ENCODE measurements around the gene PRRC2B. TPM values are rescaled to one million over a fixed set of nuclear protein-coding genes. Genes with fewer than 3 reads are reported as not detected.

Gene PRRC2B
- total RNA-seq, 1 experiment from 2014 or later: 41.1 TPM

GRCh38 chr9:131524665-131525315 lies 130.9 kb downstream of the PRRC2B start:
- Histone ChIP-seq H3K27me3 (replicated peaks) (no peaks in the 10 kb centered on the region), H3K27ac (no peak overlapping the region), H3K9me3 (replicated peaks) (no peaks in the 10 kb centered on the region), H3K36me3 (peaks cover 93% of the 10 kb centered on the region), H3K4me1 (replicated peaks) (peaks cover 4% of the 10 kb centered on the region), H3K4me3 (no peak overlapping the region)
- no peak for DNase-seq (ENCODE audit: low read depth in 1 of 2, low spot score in 2 of 2)

DNA sequence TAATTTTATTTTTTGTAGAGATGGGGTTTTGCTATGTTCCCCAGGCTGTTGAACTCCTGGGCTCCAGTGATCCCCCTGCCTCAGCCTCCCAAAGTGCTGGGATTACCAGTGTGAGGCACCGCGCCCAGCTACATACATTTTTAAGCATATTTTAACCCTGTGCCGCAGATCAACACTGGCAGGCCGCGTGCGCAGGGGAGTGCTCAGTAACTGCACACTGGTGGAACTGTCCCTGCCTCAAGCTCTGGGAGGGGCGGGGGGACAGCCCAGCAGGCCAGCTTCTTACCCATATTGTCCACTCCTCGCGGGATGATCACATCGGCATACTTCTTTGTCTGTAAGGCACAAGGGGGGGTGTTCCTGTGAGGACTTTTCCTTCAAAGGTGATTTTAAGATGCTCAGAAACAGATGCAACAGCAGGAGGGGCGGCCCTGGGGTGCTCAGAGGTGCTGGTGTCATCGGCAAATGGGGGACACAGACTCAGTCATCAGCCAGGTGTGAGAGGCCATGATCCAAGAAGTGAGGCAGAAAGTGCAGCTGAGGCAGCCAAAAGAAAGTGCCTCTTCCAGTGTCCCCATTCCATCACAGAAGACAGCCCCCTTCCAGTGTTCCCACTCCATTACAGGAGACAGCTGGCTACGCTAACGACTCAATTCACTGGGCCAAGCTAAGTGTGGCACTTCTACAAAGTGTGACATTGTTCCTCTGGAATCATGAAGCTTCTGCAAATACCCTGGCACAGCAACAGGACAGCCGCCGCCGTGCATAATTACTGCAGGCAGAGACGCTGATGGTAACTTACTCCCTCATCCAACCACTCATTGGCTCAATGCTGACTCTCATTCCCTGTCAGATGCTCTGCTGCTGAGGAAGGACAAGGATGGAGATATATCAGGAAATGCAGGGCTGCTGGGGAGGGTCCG lies 132.0 kb downstream of the PRRC2B start:
- no peak overlapping the region for H3K4me3 ChIP-seq

DNA sequence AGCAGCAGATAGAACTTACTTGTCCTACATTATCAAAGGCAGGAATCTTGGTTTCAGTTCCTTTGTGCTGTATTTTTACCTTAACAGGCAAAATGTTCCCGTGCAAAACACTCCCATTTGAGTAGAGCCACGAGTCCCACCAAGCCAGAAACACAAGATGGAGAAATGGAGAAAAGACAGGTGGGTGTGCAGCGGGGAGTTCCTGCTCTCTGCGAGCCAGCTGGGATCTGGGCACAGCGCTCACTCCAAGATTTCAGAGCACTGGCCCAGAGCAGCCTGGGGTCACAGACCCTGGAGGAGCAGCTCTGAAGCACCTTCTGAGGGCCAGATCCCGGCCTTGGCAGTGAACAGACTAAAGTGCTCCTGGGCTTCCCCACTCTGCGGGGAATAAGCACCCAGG lies 134.3 kb downstream of the PRRC2B start:
- DNase-seq (ENCODE audit: low read depth in 1 of 2, low spot score in 2 of 2): no peak
- Histone ChIP-seq H3K4me3 (no peak overlapping the region), H3K27me3 (replicated peaks) (no peaks in the 10 kb centered on the region), H3K4me1 (replicated peaks) (peaks cover 16% of the 10 kb centered on the region), H3K9me3 (replicated peaks) (no peaks in the 10 kb centered on the region), H3K27ac (no peak overlapping the region), H3K36me3 (peaks cover 70% of the 10 kb centered on the region)

More for the DNA sequence above, 132.0 kb downstream of the PRRC2B start:
- Histone ChIP-seq H3K27ac (no peak overlapping the region), H3K4me1 (replicated peaks) (peaks cover 11% of the 10 kb centered on the region), H3K9me3 (replicated peaks) (no peaks in the 10 kb centered on the region), H3K27me3 (replicated peaks) (no peaks in the 10 kb centered on the region), H3K36me3 (peaks cover 91% of the 10 kb centered on the region)
- no peak for DNase-seq (ENCODE audit: low read depth in 1 of 2, low spot score in 2 of 2)

- no peaks in the 10 kb centered on the region for H3K27me3 ChIP-seq (replicated peaks)
- H3K36me3 ChIP-seq: peaks cover 62% of the 10 kb centered on the region
- no peaks in the 10 kb centered on the region for H3K9me3 ChIP-seq (replicated peaks)
- H3K27ac ChIP-seq: no peak overlapping the region
- H3K4me1 ChIP-seq (replicated peaks): peaks cover 16% of the 10 kb centered on the region
- DNase-seq (ENCODE audit: low read depth in 1 of 2, low spot score in 2 of 2): no peak
- no peak overlapping the region for H3K4me3 ChIP-seq
These were observed 135.1 kb downstream of the PRRC2B start for GRCh38 chr9:131528886-131529505.

DNA sequence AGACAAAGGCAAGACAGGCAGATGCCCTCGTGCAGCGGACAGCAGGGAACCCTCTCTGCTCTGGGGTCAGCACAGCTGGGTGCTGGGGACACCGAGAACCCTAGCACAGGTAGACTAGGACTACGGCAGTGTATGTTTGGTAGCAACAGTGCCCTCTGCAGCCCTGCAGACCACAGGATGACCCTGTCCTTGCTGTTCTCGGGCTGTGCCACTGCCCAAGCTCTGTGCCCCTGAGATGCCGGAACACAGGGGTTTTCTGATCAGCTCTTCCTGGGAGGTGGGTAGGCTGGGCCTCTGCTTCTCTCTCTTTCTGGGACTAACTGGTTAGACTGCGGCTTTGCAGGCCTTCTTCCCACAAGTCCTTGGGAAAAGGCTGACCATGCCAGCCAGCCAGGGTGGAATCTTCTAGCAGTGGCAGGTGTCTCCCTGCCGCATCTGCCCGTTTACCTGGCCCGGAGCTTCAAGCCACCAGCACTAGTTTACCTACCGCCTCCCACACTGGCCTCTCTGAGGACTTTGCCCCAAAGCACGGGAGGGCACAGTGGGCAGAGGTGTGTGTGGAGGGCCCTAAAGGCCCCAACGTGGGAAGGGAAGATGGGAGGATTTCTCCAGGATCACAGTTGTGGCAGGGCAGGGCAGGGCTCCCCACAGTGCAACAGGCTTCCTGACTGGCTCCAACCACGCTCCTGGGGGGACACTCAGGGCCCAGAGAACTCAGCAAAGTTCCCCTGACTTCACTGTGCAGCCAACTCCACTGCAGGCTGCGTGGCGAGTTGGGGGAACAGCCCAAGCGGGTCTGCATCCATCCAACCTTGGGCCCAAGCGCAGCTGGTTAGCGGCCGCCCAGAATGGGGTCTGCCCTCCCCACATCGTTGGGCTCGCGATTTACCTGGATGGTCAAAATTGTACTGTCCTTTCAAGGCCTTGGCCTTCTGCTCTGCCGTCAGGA lies 136.0 kb downstream of the PRRC2B start:
- H3K36me3 ChIP-seq: peaks cover 53% of the 10 kb centered on the region
- H3K27me3 ChIP-seq (replicated peaks): no peaks in the 10 kb centered on the region
- no peaks in the 10 kb centered on the region for H3K9me3 ChIP-seq (replicated peaks)
- H3K4me3 ChIP-seq: peak overlapping the region; percentile 88
- H3K27ac ChIP-seq: no peak overlapping the region
- DNase-seq (ENCODE audit: low read depth in 1 of 2, low spot score in 2 of 2): no peak
- peaks cover 16% of the 10 kb centered on the region for H3K4me1 ChIP-seq (replicated peaks)

DNA sequence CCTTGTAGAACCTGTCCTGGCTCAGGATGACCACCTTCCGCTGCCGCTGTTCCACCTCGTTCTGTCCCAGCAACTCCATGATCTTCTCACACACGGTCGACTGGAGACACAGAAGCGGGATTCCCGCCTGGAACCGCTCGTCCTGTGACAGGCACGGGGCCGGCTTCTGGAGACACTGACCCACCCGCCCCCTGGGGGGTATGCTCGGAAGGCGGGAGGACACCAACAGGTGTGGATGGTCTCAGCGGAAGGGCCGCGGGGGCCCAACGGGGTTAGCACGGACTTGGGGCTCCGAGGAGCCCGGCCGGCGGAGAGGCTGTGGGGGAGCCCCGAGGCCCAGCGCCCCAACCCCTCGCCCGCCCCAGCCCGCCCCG lies 136.6 kb downstream of the PRRC2B start:
- Histone ChIP-seq H3K4me3 (peak overlapping the region; percentile 88), H3K4me1 (replicated peaks) (peaks cover 16% of the 10 kb centered on the region), H3K36me3 (peaks cover 47% of the 10 kb centered on the region), H3K27me3 (replicated peaks) (no peaks in the 10 kb centered on the region), H3K9me3 (replicated peaks) (no peaks in the 10 kb centered on the region), H3K27ac (peak overlapping the region; percentile 29; the same call in 1 of the 2 replicates)
- peak; percentile 22 to 64 for DNase-seq (ENCODE audit: low read depth in 1 of 2, low spot score in 2 of 2)

GRCh38 chr9:131530920-131531832 lies 137.3 kb downstream of the PRRC2B start, which contains the start of gene UCK1:
UCK1 (minus strand) TSS chr9:131531263; CDS start chr9:131531174, 89 bp downstream.
- Histone ChIP-seq H3K9me3 (replicated peaks) (no peaks in the 10 kb centered on the region), H3K27ac (peak within 1 kb of the TSS; percentile 29; the same call in 1 of the 2 replicates), H3K4me1 (replicated peaks) (peaks cover 16% of the 10 kb centered on the region), H3K27me3 (replicated peaks) (no peaks in the 10 kb centered on the region), H3K36me3 (peaks cover 40% of the 10 kb centered on the region), H3K4me3 (peak within 1 kb of the TSS; percentile 88)
- DNase-seq (ENCODE audit: low read depth in 1 of 2, low spot score in 2 of 2): peak; percentile 66

GRCh38 chr9:131534721-131535237 lies 140.9 kb downstream of the PRRC2B start:
- Histone ChIP-seq H3K27ac (no peak overlapping the region), H3K27me3 (replicated peaks) (no peaks in the 10 kb centered on the region), H3K4me3 (no peak overlapping the region), H3K36me3 (peaks cover 10% of the 10 kb centered on the region), H3K9me3 (replicated peaks) (no peaks in the 10 kb centered on the region), H3K4me1 (replicated peaks) (peaks cover 12% of the 10 kb centered on the region)
- no peak for DNase-seq (ENCODE audit: low read depth in 1 of 2, low spot score in 2 of 2)

DNA sequence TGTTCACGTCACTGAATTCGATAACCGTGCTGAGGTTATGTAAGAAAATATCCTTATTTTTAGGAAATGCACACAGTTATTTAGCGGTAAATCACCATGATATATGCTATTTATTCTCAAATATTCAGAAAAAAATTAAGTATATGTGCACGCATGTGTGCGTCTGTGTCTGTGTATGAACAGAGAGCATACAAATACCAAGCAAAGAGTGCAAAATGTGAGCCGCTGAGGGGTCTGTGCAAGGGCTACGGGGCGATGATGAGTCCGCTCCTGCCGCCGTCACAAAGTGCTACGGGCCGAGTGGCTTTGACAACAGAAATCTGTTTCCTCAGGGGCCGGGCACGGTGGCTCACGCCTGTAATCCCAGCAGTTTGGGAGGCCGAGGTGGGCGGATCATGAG lies 144.1 kb downstream of the PRRC2B start:
- H3K27ac ChIP-seq: no peak overlapping the region
- no peaks in the 10 kb centered on the region for H3K36me3 ChIP-seq
- H3K4me3 ChIP-seq: no peak overlapping the region
- H3K9me3 ChIP-seq (replicated peaks): no peaks in the 10 kb centered on the region; the same call in 1 of the 2 replicates
- H3K27me3 ChIP-seq (replicated peaks): no peaks in the 10 kb centered on the region
- DNase-seq (ENCODE audit: low read depth in 1 of 2, low spot score in 2 of 2): no peak
- no peaks in the 10 kb centered on the region for H3K4me1 ChIP-seq (replicated peaks)

DNA sequence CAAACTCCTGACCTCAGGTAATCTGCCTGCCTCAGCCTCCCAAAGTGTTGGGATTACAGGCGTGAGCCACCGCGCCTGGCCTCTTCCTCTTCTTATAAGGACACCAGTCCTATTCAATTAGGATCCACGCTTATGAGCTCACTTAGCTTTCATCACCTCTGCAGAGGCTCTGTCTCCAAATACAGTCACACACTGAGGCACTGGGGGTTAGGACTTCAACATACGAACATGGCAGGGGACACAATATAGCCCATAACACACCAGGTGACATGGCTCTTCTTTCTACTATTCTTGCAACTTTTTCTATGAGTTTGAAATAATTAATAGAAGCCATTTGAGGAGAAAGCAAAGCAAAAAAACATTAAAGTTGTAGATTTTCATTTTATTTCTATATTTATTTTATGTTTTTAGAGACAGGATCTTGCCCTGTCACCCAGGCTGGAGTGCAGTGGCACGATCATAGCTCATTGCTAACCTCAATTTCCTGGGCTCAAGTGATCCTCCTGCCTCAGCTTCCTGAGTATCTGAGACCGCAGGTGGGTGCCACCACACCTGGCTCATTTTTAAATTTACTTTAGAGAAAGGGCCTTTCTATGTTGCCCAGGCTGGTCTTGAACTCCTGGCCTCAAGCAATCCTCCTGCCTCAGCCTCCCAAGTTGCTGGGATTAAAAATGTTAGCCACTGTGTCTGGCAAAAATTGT lies 145.5 kb downstream of the PRRC2B start:
- DNase-seq (ENCODE audit: low read depth in 1 of 2, low spot score in 2 of 2): no peak
- H3K4me3 ChIP-seq: no peak overlapping the region
- H3K9me3 ChIP-seq (replicated peaks): peaks cover 10% of the 10 kb centered on the region
- H3K27ac ChIP-seq: no peak overlapping the region
- H3K36me3 ChIP-seq: no peaks in the 10 kb centered on the region
- no peaks in the 10 kb centered on the region for H3K27me3 ChIP-seq (replicated peaks)
- H3K4me1 ChIP-seq (replicated peaks): no peaks in the 10 kb centered on the region

- no peak overlapping the region for H3K4me3 ChIP-seq
- H3K27me3 ChIP-seq (replicated peaks): peaks cover 21% of the 10 kb centered on the region
- peaks cover 5% of the 10 kb centered on the region for H3K4me1 ChIP-seq (replicated peaks)
- no peaks in the 10 kb centered on the region for H3K36me3 ChIP-seq
- H3K27ac ChIP-seq: no peak overlapping the region
- peaks cover 16% of the 10 kb centered on the region for H3K9me3 ChIP-seq (replicated peaks)
- DNase-seq (ENCODE audit: low read depth in 1 of 2, low spot score in 2 of 2): no peak
These were observed 149.3 kb downstream of the PRRC2B start for GRCh38 chr9:131543141-131543540.
